Subcutaneous adipose tissue (tissue), 4 donors: ENCODE data around the gene TCF12. TPM values are rescaled to one million over a fixed set of nuclear protein-coding genes. Genes with fewer than 3 reads are reported as not detected.

Experiments used
- total RNA-seq, 4 donors: library from RNA; depleted of rRNA; stranded (reverse); fragments of >200 nt; gene quantifications; one replicate each; pipeline ENCODE4 v1.1.0, GENCODE V29; 2016
- TF ChIP-seq, protein P1 (sequence below): fragments of 450-650 bp; IDR thresholded peaks from one replicate; pipeline ENCODE4 v1.5.1; 2016; ENCODE audit warnings: low read depth, mild to moderate bottlenecking, control low read depth, antibody characterized with exemption, moderate library complexity

Gene TCF12
- total RNA-seq, 4 donors from 2014 or later, result 138 to 171 (median 166) TPM

DNA sequence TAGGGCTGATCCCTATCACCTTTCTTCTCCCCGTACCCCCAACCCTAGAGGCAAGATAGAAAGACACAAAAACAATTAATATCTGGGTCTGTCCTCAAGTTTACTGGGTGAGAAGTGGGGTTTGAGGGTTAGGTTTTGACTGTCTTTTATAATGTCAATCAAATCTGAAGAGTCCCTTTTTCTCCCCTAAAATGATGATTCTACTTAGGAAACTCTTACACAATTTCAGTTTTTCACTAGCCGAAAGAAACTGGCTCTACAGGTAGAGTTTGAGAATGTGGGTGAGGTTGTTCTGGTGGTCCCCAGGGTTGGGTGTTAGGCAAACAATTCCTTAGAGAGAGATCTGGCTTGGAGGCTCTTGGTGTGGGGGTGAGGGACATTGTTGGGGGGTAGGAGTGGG lies 189.9 kb downstream of the TCF12 start:
- TF ChIP-seq, protein P1, sequence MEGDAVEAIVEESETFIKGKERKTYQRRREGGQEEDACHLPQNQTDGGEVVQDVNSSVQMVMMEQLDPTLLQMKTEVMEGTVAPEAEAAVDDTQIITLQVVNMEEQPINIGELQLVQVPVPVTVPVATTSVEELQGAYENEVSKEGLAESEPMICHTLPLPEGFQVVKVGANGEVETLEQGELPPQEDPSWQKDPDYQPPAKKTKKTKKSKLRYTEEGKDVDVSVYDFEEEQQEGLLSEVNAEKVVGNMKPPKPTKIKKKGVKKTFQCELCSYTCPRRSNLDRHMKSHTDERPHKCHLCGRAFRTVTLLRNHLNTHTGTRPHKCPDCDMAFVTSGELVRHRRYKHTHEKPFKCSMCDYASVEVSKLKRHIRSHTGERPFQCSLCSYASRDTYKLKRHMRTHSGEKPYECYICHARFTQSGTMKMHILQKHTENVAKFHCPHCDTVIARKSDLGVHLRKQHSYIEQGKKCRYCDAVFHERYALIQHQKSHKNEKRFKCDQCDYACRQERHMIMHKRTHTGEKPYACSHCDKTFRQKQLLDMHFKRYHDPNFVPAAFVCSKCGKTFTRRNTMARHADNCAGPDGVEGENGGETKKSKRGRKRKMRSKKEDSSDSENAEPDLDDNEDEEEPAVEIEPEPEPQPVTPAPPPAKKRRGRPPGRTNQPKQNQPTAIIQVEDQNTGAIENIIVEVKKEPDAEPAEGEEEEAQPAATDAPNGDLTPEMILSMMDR, result no peak

DNA sequence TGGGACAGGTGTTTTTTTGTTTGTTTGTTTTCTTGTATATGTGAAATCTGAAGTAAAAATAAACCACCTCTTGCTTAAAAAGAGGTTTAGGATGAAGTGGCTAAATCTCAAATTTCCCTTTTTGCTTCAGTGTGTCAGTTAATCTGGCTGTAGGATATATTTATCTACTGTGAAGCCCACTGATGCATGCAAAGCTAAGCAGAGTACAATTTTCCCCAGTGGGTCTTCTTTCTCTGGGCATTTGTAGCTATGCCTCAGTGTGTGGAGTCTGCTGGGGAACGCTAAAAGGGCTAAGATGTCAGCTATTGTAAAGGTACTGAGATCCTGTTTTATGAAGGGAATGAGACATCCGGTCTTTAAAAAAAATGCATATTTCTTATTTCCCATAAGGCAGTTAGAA lies 190.6 kb downstream of the TCF12 start:
- TF ChIP-seq, protein P1, result no peak

GRCh38 chr15:57111002-57111401 lies 192.6 kb downstream of the TCF12 start:
- TF ChIP-seq, protein P1, result no peak

DNA sequence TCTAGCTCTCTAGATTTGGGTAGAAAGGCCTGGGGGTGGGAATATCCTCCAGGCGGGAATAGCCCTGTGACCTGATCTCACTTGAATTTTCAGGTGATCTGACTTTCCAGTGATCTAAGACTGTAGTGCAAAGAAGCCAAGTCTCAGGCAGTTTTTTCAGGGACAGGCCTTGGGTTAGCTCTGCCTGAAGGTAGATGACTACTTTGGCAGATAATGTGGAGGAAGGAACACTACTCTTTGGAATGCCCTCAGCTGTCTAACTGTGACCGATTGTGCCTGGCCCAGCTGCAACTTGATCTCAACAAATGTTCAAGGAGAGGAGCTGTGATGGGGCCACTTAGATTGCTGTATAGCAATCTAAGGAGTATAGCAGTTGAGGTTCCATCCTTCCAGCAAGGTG lies 193.7 kb downstream of the TCF12 start:
- TF ChIP-seq, protein P1, result no peak

GRCh38 chr15:57114070-57114469 lies 195.6 kb downstream of the TCF12 start:
- TF ChIP-seq, protein P1, result no peak

DNA sequence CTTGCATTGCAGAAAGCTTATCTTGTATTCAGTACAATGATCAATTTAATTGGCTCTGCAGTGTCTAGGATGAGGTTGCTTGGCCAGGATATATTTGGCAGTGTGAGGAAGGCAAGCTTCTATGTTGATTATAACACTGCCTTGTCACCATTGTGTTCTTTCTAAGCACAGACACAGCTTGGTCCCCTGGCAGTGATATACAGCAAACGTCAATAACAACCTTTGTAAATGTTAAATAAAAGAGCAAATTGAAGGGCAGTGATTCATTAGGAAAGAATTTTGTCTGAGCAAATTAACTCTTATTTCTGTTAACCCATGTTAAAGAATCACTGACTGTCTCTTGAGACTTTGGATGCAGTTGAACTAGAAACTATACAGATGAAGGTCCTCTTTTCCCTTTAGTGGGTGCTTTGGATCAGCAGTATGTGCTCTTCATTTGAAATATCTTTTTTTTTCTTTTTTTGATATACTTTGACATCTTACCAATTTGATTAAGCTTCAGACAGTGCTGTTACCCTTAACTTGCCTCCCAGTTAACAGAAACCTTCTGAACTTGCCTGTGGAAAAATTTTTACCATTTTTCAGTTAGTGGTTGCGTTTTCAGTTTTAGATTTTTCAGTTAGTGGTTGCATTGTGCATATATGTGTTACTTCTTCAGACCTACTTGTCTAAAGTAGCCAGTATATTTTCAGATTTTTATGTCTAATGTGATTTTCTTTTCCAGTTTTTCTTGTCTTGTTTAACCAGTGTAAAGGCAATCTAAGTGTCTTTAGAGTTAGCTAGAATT lies 199.8 kb downstream of the TCF12 start:
- TF ChIP-seq, protein P1, result no peak

GRCh38 chr15:57122080-57122840 lies 203.8 kb downstream of the TCF12 start:
- TF ChIP-seq, protein P1, result no peak
